GM20431 (cell line): Measurements from ENCODE around the gene ATP5PB.

Experiments
- in situ Hi-C: fragments of 300-500 bp; cut with MseI, MboI; formaldehyde crosslinking; loops from one replicate; pipeline ENCODE4 v1.15.0; 2020; ENCODE audit warnings: low sequenced_read_pairs; ENCODE audit not compliant: unreplicated experiment

Gene ATP5PB

GRCh38 chr1:111501645-111502044 is 52.4 kb downstream of the ATP5PB start:
- in situ Hi-C loops: loop anchor here (25.0 kb wide), 1 partner anchor 161 kb away; no protein-coding TSS in a partner anchor

GRCh38 chr1:111503585-111504060 is 54.4 kb downstream of the ATP5PB start, which contains the start of the genes ADORA3 and TMIGD3:
TSS of gene ADORA3 (minus strand) at chr1:111503633. CDS start at chr1:111503354, 279 bp downstream.
TSS of gene TMIGD3 (minus strand) at chr1:111503633. CDS start at chr1:111503354, 279 bp downstream.
- in situ Hi-C loops: loop anchor here (25.0 kb wide), 1 partner anchor 159 kb away; no protein-coding TSS in a partner anchor

- in situ Hi-C loops: loop anchor here (25.0 kb wide), 1 partner anchor 158 kb away; no protein-coding TSS in a partner anchor
These were observed 54.8 kb downstream of the ATP5PB start for GRCh38 chr1:111504097-111504496.

- in situ Hi-C loops: loop anchor here (25.0 kb wide), 1 partner anchor 157 kb away; no protein-coding TSS in a partner anchor
These were observed 56.4 kb downstream of the ATP5PB start for GRCh38 chr1:111505641-111506119.

GRCh38 chr1:111506561-111506960 is 57.3 kb downstream of the ATP5PB start:
- in situ Hi-C loops: loop anchor here (25.0 kb wide), 1 partner anchor 156 kb away; no protein-coding TSS in a partner anchor

- in situ Hi-C loops: loop anchor here (25.0 kb wide), 1 partner anchor 155 kb away; no protein-coding TSS in a partner anchor
These were observed 58.3 kb downstream of the ATP5PB start for GRCh38 chr1:111507411-111508201.

GRCh38 chr1:111509997-111510375 is 60.7 kb downstream of the ATP5PB start:
- in situ Hi-C loops: loop anchor here (25.0 kb wide), 1 partner anchor 152 kb away; no protein-coding TSS in a partner anchor

GRCh38 chr1:111511370-111511769 is 62.1 kb downstream of the ATP5PB start:
- in situ Hi-C loops: loop anchor here (25.0 kb wide), 1 partner anchor 151 kb away; no protein-coding TSS in a partner anchor
